ENCODE data around the gene ROR1. TPM values are rescaled to one million over a fixed set of nuclear protein-coding genes. Genes with fewer than 3 reads are reported as not detected.

ROR1 gene
- total and polyA plus RNA-seq, 7 donors, result 0.13 to 2.8 (median 1.2) TPM

- DNase-seq (no peak), ATAC-seq (no peak)
- no peak for TF ChIP-seq CTCF (IDR thresholded peaks at IDR 0.05)
- Histone ChIP-seq H3K9me3 (no peaks in the 10 kb centered on the region), H3K4me1 (no peaks in the 10 kb centered on the region), H3K27ac (no peak overlapping the region), H3K36me3 (ENCODE audit: insufficient read depth in 1 of 2, low read depth in 1 of 2) (no peaks in the 10 kb centered on the region), H3K4me3 (no peak overlapping the region), H3K27me3 (ENCODE audit: insufficient read depth in 3 of 3, low read length in 2 of 3) (no peaks in the 10 kb centered on the region)
- WGBS, 3 donors, result 91 to 97% (median 95%) methylated on average over 3 of the region's 3 CpGs
- intact Hi-C loops (cut with DNase I), result no loop called here
Observed at GRCh38 chr1:64021066-64021465, 247.2 kb downstream of the ROR1 start.

- Histone ChIP-seq H3K4me1 (no peaks in the 10 kb centered on the region), H3K9me3 (no peaks in the 10 kb centered on the region), H3K27ac (no peak overlapping the region), H3K36me3 (ENCODE audit: insufficient read depth in 1 of 2, low read depth in 1 of 2) (no peaks in the 10 kb centered on the region), H3K4me3 (no peak overlapping the region), H3K27me3 (ENCODE audit: insufficient read depth in 3 of 3, low read length in 2 of 3) (no peaks in the 10 kb centered on the region)
- WGBS, 3 donors, result 81 to 90% (median 87%) methylated on average over 4 of the region's 4 CpGs
- intact Hi-C loops (cut with DNase I), result no loop called here
- TF ChIP-seq CTCF (IDR thresholded peaks at IDR 0.05), result no peak
- ATAC-seq (no peak), DNase-seq (no peak)
Observed at GRCh38 chr1:64025051-64025450, 251.2 kb downstream of the ROR1 start.

- no peaks in the 10 kb centered on the region for H3K4me1 ChIP-seq
- intact Hi-C loops (cut with DNase I), result no loop called here
- no peaks in the 10 kb centered on the region for H3K9me3 ChIP-seq
- no peak overlapping the region for H3K27ac ChIP-seq
- DNase-seq (no peak), ATAC-seq (no peak)
- no peaks in the 10 kb centered on the region for H3K27me3 ChIP-seq (ENCODE audit: insufficient read depth in 3 of 3, low read length in 2 of 3)
- no peaks in the 10 kb centered on the region for H3K36me3 ChIP-seq (ENCODE audit: insufficient read depth in 1 of 2, low read depth in 1 of 2)
- no peak overlapping the region for H3K4me3 ChIP-seq
- no peak for TF ChIP-seq CTCF (IDR thresholded peaks at IDR 0.05)
- WGBS, 3 donors, result 95 to 98% (median 97%) methylated on average over 1 of the region's 1 CpG
Observed at GRCh38 chr1:64029037-64029436, 255.2 kb downstream of the ROR1 start.

- WGBS, 3 donors, result 91 to 93% (median 92%) methylated on average over 2 of the region's 2 CpGs
- H3K4me1 ChIP-seq, result no peaks in the 10 kb centered on the region
- H3K36me3 ChIP-seq (ENCODE audit: insufficient read depth in 1 of 2, low read depth in 1 of 2), result no peaks in the 10 kb centered on the region
Observed at GRCh38 chr1:64030411-64030810, 256.6 kb downstream of the ROR1 start.

More at GRCh38 chr1:64030411-64030810, 256.6 kb downstream of the ROR1 start:
- intact Hi-C loops (cut with DNase I), result loop anchor here in 1 of 2 donors (10.0 kb wide), 1 partner anchor 256 kb away; the partner anchor contains the start of gene ROR1
- TF ChIP-seq CTCF (IDR thresholded peaks at IDR 0.05), result no peak
- Histone ChIP-seq H3K9me3 (no peaks in the 10 kb centered on the region), H3K27ac (no peak overlapping the region), H3K4me3 (no peak overlapping the region), H3K27me3 (ENCODE audit: insufficient read depth in 3 of 3, low read length in 2 of 3) (no peaks in the 10 kb centered on the region)
- no peak for DNase-seq
- no peak for ATAC-seq
